ENCODE measurements around the gene MMP7. TPM values are rescaled to one million over a fixed set of nuclear protein-coding genes. Genes with fewer than 3 reads are reported as not detected.

The MMP7 gene
- total and polyA plus RNA-seq, 2 donors (not counting 3 experiments of a cell fraction or from before 2014, with no cell fraction given), result 0.65 TPM; not detected in 1

DNA sequence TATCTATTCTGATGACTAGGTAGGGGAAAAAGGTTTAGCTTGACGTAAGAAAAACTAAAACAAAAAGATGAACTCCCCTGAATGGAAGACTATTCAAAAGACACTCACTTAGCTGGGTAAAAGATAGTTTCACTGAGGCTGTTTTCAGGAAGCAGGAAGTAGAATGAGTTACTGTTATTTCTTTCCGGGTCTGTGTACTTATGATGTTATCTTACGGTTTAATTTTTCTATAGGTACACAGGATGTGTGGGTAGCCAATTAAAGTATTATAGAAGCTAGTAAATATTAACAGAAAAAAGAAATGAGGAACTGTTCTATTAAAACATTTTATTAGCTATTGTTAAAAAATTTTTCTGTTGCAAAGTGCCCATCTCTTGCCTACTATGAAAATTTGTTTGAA, 45.8 kb upstream of the MMP7 start:
- H3K9me1 ChIP-seq (replicated peaks; ENCODE audit: control insufficient read depth, extremely low read depth, insufficient read depth, low read length), result no peaks in the 10 kb centered on the region
- DNase-seq (ENCODE audit: low read depth, low spot score) (no peak), FAIRE-seq (no peak)
- dilution Hi-C loops (cut with MboI; ENCODE audit: extremely low pct_ligation_motif_present, low sequenced_read_pairs) (no loop called here), intact Hi-C loops (cut with micrococcal nuclease) (no loop called here)
- no peaks in the 10 kb centered on the region for H3K9me3 ChIP-seq (replicated peaks; ENCODE audit: control insufficient read depth, insufficient read depth, low read length)
- ChIA-PET CTCF (interaction anchor here (0.7 to 1.5 kb wide), 4 partner anchors 12 to 90 kb away, joined by 3 to 4 read pairs (median 3); no protein-coding TSS in a partner anchor), POLR2A (no interaction called here)
- H4K20me1 ChIP-seq (replicated peaks; ENCODE audit: control insufficient read depth, extremely low read depth, insufficient read depth, low read length), result no peaks in the 10 kb centered on the region
- H3K27me3 ChIP-seq (ENCODE audit: control insufficient read depth in 2 of 2, insufficient read depth in 2 of 2, low read length in 2 of 2), result no peaks in the 10 kb centered on the region
- no peaks in the 10 kb centered on the region for H3K79me2 ChIP-seq (ENCODE audit: control insufficient read depth, insufficient read depth, low read length)
- H2AFZ ChIP-seq (ENCODE audit: low read depth, low read length), result peak overlapping the region; percentile 84
- peak overlapping the region; percentile 33 for H3K4me2 ChIP-seq (ENCODE audit: insufficient read depth, low read length)
- BruUV-seq (replicated peaks), result no TSS peak
- H3K4me3 ChIP-seq (replicated peaks in 1 of 3; ENCODE audit: insufficient read depth in 1 of 3, low read depth in 1 of 3, low read length in 3 of 3), result no peak overlapping the region
- no peaks in the 10 kb centered on the region for H3K36me3 ChIP-seq (ENCODE audit: control insufficient read depth in 2 of 2, extremely low read depth in 1 of 2, insufficient read depth in 2 of 2, low read length in 2 of 2)
- H3K27ac ChIP-seq (ENCODE audit: insufficient read depth, low read depth, low read length), result no peak overlapping the region
- TF ChIP-seq JUN (IDR thresholded peaks at IDR 0.05; ENCODE audit: borderline replicate concordance, insufficient read depth, insufficient read length, low read depth), result no peak
- peak; percentile 42 for TF ChIP-seq GATA2 (IDR thresholded peaks at IDR 0.05; ENCODE audit: insufficient read depth, insufficient read length, low read depth, low read length)
- H3K9ac ChIP-seq (replicated peaks; ENCODE audit: extremely low read depth, insufficient read depth, low read length), result no peak overlapping the region
- H3K4me1 ChIP-seq (ENCODE audit: control insufficient read depth, extremely low read depth, insufficient read depth, low read length), result peaks cover 4% of the 10 kb centered on the region

DNA sequence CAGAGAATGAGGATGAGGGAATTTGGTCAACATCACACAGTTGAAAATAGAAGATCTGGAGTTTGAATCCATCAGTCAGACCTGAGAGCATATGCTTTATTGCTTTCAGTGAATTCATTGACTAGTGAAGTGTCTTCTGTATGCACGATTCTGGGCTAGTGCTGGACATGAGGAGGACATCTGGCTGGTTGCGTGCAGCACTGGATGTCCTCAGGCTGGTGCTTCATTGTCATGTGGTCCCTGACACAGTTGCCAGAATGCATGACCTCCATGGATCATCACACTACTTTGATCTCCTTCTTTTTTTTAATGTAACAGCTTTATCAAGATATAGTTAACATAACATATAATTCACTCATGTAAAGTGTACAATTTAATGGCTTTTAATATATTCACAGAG, 44.5 kb upstream of the MMP7 start:
- dilution Hi-C loops (cut with MboI; ENCODE audit: extremely low pct_ligation_motif_present, low sequenced_read_pairs) (no loop called here), intact Hi-C loops (cut with micrococcal nuclease) (no loop called here)
- Histone ChIP-seq H3K9me3 (replicated peaks; ENCODE audit: control insufficient read depth, insufficient read depth, low read length) (no peaks in the 10 kb centered on the region), H2AFZ (ENCODE audit: low read depth, low read length) (no peak overlapping the region), H3K79me2 (ENCODE audit: control insufficient read depth, insufficient read depth, low read length) (no peaks in the 10 kb centered on the region), H3K4me2 (ENCODE audit: insufficient read depth, low read length) (no peak overlapping the region), H3K36me3 (ENCODE audit: control insufficient read depth in 2 of 2, extremely low read depth in 1 of 2, insufficient read depth in 2 of 2, low read length in 2 of 2) (no peaks in the 10 kb centered on the region), H3K27ac (ENCODE audit: insufficient read depth, low read depth, low read length) (no peak overlapping the region), H4K20me1 (replicated peaks; ENCODE audit: control insufficient read depth, extremely low read depth, insufficient read depth, low read length) (no peaks in the 10 kb centered on the region), H3K9ac (replicated peaks; ENCODE audit: extremely low read depth, insufficient read depth, low read length) (no peak overlapping the region), H3K9me1 (replicated peaks; ENCODE audit: control insufficient read depth, extremely low read depth, insufficient read depth, low read length) (no peaks in the 10 kb centered on the region), H3K4me1 (ENCODE audit: control insufficient read depth, extremely low read depth, insufficient read depth, low read length) (peaks cover 4% of the 10 kb centered on the region), H3K4me3 (replicated peaks in 1 of 3; ENCODE audit: insufficient read depth in 1 of 3, low read depth in 1 of 3, low read length in 3 of 3) (no peak overlapping the region), H3K27me3 (ENCODE audit: control insufficient read depth in 2 of 2, insufficient read depth in 2 of 2, low read length in 2 of 2) (no peaks in the 10 kb centered on the region)
- ChIA-PET POLR2A (no interaction called here), CTCF (interaction anchor here (1.4 kb wide), 1 partner anchor 38 kb away, joined by 3 read pairs; no protein-coding TSS in a partner anchor)
- no peak for TF ChIP-seq POLR2A (IDR thresholded peaks at IDR 0.05; ENCODE audit: low read depth, low read length)
- FAIRE-seq (no peak), DNase-seq (ENCODE audit: low read depth, low spot score) (no peak)
- BruUV-seq (replicated peaks), result no TSS peak
